WI38 (cell line): Measurements from ENCODE around the gene C6orf120.
A peak's percentile ranks its signal among the peaks of the same experiment; 100 is the strongest.

Source experiments
- H3K4me3 ChIP-seq: 2 replicates; pipeline ENCODE4 v1.5.1; 2011; ENCODE audit warnings: low read depth, mild to moderate bottlenecking, control low read depth, low read length
- CTCF ChIP-seq: IDR thresholded peaks from 2 replicates; pipeline ENCODE4 v1.5.1; 2012; ENCODE audit warnings: low read depth, mild to moderate bottlenecking, control low read depth, low read length

C6orf120 gene

GRCh38 chr6:169714178-169714577 is 12.3 kb downstream of the C6orf120 start:
- TF ChIP-seq CTCF: no peak
- H3K4me3 ChIP-seq: no peak overlapping the region

- TF ChIP-seq CTCF: no peak
- no peak overlapping the region for H3K4me3 ChIP-seq
These were observed 12.7 kb downstream of the C6orf120 start for GRCh38 chr6:169714595-169714994.

GRCh38 chr6:169719117-169719516 is 17.2 kb downstream of the C6orf120 start:
- TF ChIP-seq CTCF: no peak
- H3K4me3 ChIP-seq: no peak overlapping the region

GRCh38 chr6:169720207-169720855 is 18.4 kb downstream of the C6orf120 start:
- no peak for TF ChIP-seq CTCF
- H3K4me3 ChIP-seq: no peak overlapping the region

- TF ChIP-seq CTCF: no peak
- H3K4me3 ChIP-seq: peak overlapping the region; percentile 73
These were observed 20.7 kb downstream of the C6orf120 start for GRCh38 chr6:169722362-169723199.

GRCh38 chr6:169723200-169723909 is 21.4 kb downstream of the C6orf120 start:
- TF ChIP-seq CTCF: no peak

GRCh38 chr6:169723991-169724493 is 22.1 kb downstream of the C6orf120 start:
- no peak for TF ChIP-seq CTCF
- H3K4me3 ChIP-seq: peak overlapping the region; percentile 46

More at GRCh38 chr6:169723200-169723909, 21.4 kb downstream of the C6orf120 start:
- peak overlapping the region; percentile 73 for H3K4me3 ChIP-seq
